K562 (cell line): ENCODE results near the gene DTX2. TPM values are rescaled to one million over a fixed set of nuclear protein-coding genes. Genes with fewer than 3 reads are reported as not detected.
A peak's percentile ranks its signal among the peaks of the same experiment; 100 is the strongest.

Experiments used
- REST ChIP-seq, 2 experiments: fragments of 450-650 bp; formaldehyde crosslinking in 1 of 2; IDR thresholded peaks; 2 replicates each; pipeline versions ENCODE4 v1.4.0 to v1.6.1; 2014 to 2020; ENCODE audit warnings: mild to moderate bottlenecking in 2 of 2, borderline replicate concordance in 1 of 2, low read depth in 1 of 2
- polyA plus RNA-seq, 8 experiments: library from polyadenylated mRNA; depleted of rRNA in 4 of 8; stranded (reverse) in 5 of 8; unstranded in 3 of 8; fragments of >200 nt; fragmentation: Nextera tagmentation in 2 of 8; fragmentation: Illumina TruSeq in 1 of 8; extraction: Ambion mirVana in 2 of 8; extraction: Trizol in 1 of 8; gene quantifications; 2 replicates each; pipeline versions ENCODE4 v1.2.1 to v1.2.3, GENCODE V29; 2011 to 2014; ENCODE audit warnings: inconsistent platforms in 1 of 8, missing spikeins in 1 of 8
- total RNA-seq, 7 experiments: library from RNA; depleted of rRNA in 6 of 7; stranded (reverse); fragments of >200 nt in 6 of 7; fragmentation: Illumina TruSeq in 2 of 7; extraction: Trizol in 2 of 7; gene quantifications; 2 replicates each; pipeline versions ENCODE4 v1.2.1 to v1.2.3, GENCODE V29; 2011 to 2021; ENCODE audit warnings: low replicate concordance in 1 of 7
- TF ChIP-seq, protein P1 (sequence below): fragments of 250-450 bp; sonication (Bioruptor Pico); IDR thresholded peaks from 2 replicates; pipeline ENCODE4 v1.6.1; 2021; ENCODE audit warnings: mild to moderate bottlenecking

The DTX2 gene
- total and polyA plus RNA-seq, 9 of the 15 experiments (the other 6 are each of a cell fraction or from before 2014, with no cell fraction given) = 0.20 to 31.5 (median 9.8) TPM

GRCh38 chr7:76423666-76424412 is 37.7 kb upstream of the DTX2 start (continued):
- peak; percentile 47 for TF ChIP-seq REST (IDR thresholded peaks at IDR 0.05; ENCODE audit: borderline replicate concordance)
- TF ChIP-seq REST (CRISPR knock-in tag; IDR thresholded peaks at IDR 0.05; ENCODE audit: low read depth) = no peak
- TF ChIP-seq, protein P1, sequence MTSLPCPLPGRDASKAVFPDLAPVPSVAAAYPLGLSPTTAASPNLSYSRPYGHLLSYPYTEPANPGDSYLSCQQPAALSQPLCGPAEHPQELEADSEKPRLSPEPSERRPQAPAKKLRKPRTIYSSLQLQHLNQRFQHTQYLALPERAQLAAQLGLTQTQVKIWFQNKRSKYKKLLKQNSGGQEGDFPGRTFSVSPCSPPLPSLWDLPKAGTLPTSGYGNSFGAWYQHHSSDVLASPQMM = no peak
- TF ChIP-seq, all 486 proteins: peak for 1
